ENCODE measurements around the gene CD164.

- no peak for TF ChIP-seq CTCF (IDR thresholded peaks at IDR 0.05)
- no peak for TF ChIP-seq POLR2AphosphoS5 (IDR thresholded peaks at IDR 0.05; ENCODE audit: insufficient read depth in 1 of 2, low read depth in 1 of 2)
Measured at GRCh38 chr6:109349419-109349987, 32.8 kb downstream of the CD164 start.

All from vagina (tissue), 2 donors.